ENCODE data around the gene MBL2.

The MBL2 gene

GRCh38 chr10:52740155-52740549 is 32.4 kb downstream of the MBL2 start:
- DNase-seq (ENCODE audit: low read depth) = no peak

- DNase-seq (ENCODE audit: low read depth) = no peak
Observed at GRCh38 chr10:52739380-52740154, 33.0 kb downstream of the MBL2 start.

- no peak for DNase-seq (ENCODE audit: low read depth)
Observed at GRCh38 chr10:52738951-52739350, 33.6 kb downstream of the MBL2 start.

- DNase-seq (ENCODE audit: low read depth) = no peak
Observed at GRCh38 chr10:52729271-52730104, 43.1 kb downstream of the MBL2 start.

GRCh38 chr10:52720018-52720417 is 52.6 kb downstream of the MBL2 start:
- no peak for DNase-seq (ENCODE audit: low read depth)
